ENCODE measurements around the gene ATOX1. TPM values are rescaled to one million over a fixed set of nuclear protein-coding genes. Genes with fewer than 3 reads are reported as not detected.
A peak's percentile ranks its signal among the peaks of the same experiment; 100 is the strongest.

Gene ATOX1
- total RNA-seq, 1 donor = 52.8 TPM

- DNase-seq (ENCODE audit: insufficient read length, low spot score, missing footprints) = no peak
- peaks cover 61% of the 10 kb centered on the region for H3K4me1 ChIP-seq (ENCODE audit: insufficient read depth, low read length)
- no peaks in the 10 kb centered on the region for H4K20me1 ChIP-seq (ENCODE audit: insufficient read depth, low read length)
- peak overlapping the region; percentile 98 for H3K27ac ChIP-seq (ENCODE audit: low read depth, low read length)
- H3K79me2 ChIP-seq (ENCODE audit: insufficient read depth, low read length) = no peaks in the 10 kb centered on the region
- no peak overlapping the region for H2AFZ ChIP-seq (ENCODE audit: low read length)
- TF ChIP-seq CTCF (IDR thresholded peaks at IDR 0.05; ENCODE audit: extremely low read depth, low read depth, low read length) = no peak
- no peaks in the 10 kb centered on the region for H3K9me3 ChIP-seq (ENCODE audit: low read depth, low read length)
- peak overlapping the region; percentile 49 for H3K4me3 ChIP-seq (ENCODE audit: insufficient read depth, low read length)
- no peaks in the 10 kb centered on the region for H3K27me3 ChIP-seq (ENCODE audit: insufficient read depth, low read length)
- peak overlapping the region; percentile 81 for H3K4me2 ChIP-seq (ENCODE audit: insufficient read depth, low read length)
- H3K36me3 ChIP-seq (ENCODE audit: insufficient read depth, low read length) = peaks cover 8% of the 10 kb centered on the region
These were observed 18.5 kb downstream of the ATOX1 start for GRCh38 chr5:151739939-151740335.

GRCh38 chr5:151739395-151739794 is 19.0 kb downstream of the ATOX1 start:
- Histone ChIP-seq H4K20me1 (ENCODE audit: insufficient read depth, low read length) (no peaks in the 10 kb centered on the region), H3K4me1 (ENCODE audit: insufficient read depth, low read length) (peaks cover 56% of the 10 kb centered on the region), H3K4me2 (ENCODE audit: insufficient read depth, low read length) (peak overlapping the region; percentile 81), H2AFZ (ENCODE audit: low read length) (no peak overlapping the region), H3K4me3 (ENCODE audit: insufficient read depth, low read length) (peak overlapping the region; percentile 23), H3K9me3 (ENCODE audit: low read depth, low read length) (no peaks in the 10 kb centered on the region), H3K27ac (ENCODE audit: low read depth, low read length) (peak overlapping the region; percentile 98), H3K27me3 (ENCODE audit: insufficient read depth, low read length) (no peaks in the 10 kb centered on the region), H3K79me2 (ENCODE audit: insufficient read depth, low read length) (no peaks in the 10 kb centered on the region), H3K36me3 (ENCODE audit: insufficient read depth, low read length) (peaks cover 5% of the 10 kb centered on the region)
- DNase-seq (ENCODE audit: insufficient read length, low spot score, missing footprints) = no peak
- peak; percentile 6 for TF ChIP-seq CTCF (IDR thresholded peaks at IDR 0.05; ENCODE audit: extremely low read depth, low read depth, low read length)

GRCh38 chr5:151738125-151738848 is 20.1 kb downstream of the ATOX1 start:
- Histone ChIP-seq H3K79me2 (ENCODE audit: insufficient read depth, low read length) (no peaks in the 10 kb centered on the region), H3K9me3 (ENCODE audit: low read depth, low read length) (no peaks in the 10 kb centered on the region), H3K27ac (ENCODE audit: low read depth, low read length) (peak overlapping the region; percentile 98), H3K4me1 (ENCODE audit: insufficient read depth, low read length) (peaks cover 59% of the 10 kb centered on the region), H3K4me2 (ENCODE audit: insufficient read depth, low read length) (peak overlapping the region; percentile 6), H2AFZ (ENCODE audit: low read length) (no peak overlapping the region), H3K4me3 (ENCODE audit: insufficient read depth, low read length) (no peak overlapping the region), H3K36me3 (ENCODE audit: insufficient read depth, low read length) (no peaks in the 10 kb centered on the region), H3K27me3 (ENCODE audit: insufficient read depth, low read length) (no peaks in the 10 kb centered on the region), H4K20me1 (ENCODE audit: insufficient read depth, low read length) (no peaks in the 10 kb centered on the region)
- TF ChIP-seq CTCF (IDR thresholded peaks at IDR 0.05; ENCODE audit: extremely low read depth, low read depth, low read length) = no peak
- DNase-seq (ENCODE audit: insufficient read length, low spot score, missing footprints) = no peak

GRCh38 chr5:151737431-151737830 is 21.0 kb downstream of the ATOX1 start:
- Histone ChIP-seq H3K27ac (ENCODE audit: low read depth, low read length) (no peak overlapping the region), H3K36me3 (ENCODE audit: insufficient read depth, low read length) (no peaks in the 10 kb centered on the region), H2AFZ (ENCODE audit: low read length) (no peak overlapping the region), H4K20me1 (ENCODE audit: insufficient read depth, low read length) (no peaks in the 10 kb centered on the region), H3K4me1 (ENCODE audit: insufficient read depth, low read length) (peaks cover 52% of the 10 kb centered on the region), H3K79me2 (ENCODE audit: insufficient read depth, low read length) (no peaks in the 10 kb centered on the region), H3K4me2 (ENCODE audit: insufficient read depth, low read length) (no peak overlapping the region), H3K9me3 (ENCODE audit: low read depth, low read length) (no peaks in the 10 kb centered on the region), H3K4me3 (ENCODE audit: insufficient read depth, low read length) (no peak overlapping the region), H3K27me3 (ENCODE audit: insufficient read depth, low read length) (no peaks in the 10 kb centered on the region)
- no peak for DNase-seq (ENCODE audit: insufficient read length, low spot score, missing footprints)
- no peak for TF ChIP-seq CTCF (IDR thresholded peaks at IDR 0.05; ENCODE audit: extremely low read depth, low read depth, low read length)

Measured in osteoblast (primary cell).